Activated naive CD8-positive, alpha-beta T cell (primary cell): ENCODE measurements around the gene CENPN.

Experiments used
- H3K27ac Mint-ChIP-seq: one replicate; pipeline ENCODE4 v1.8.0; 2021; ENCODE audit warnings: mixed read lengths
- H3K27me3 Mint-ChIP-seq: one replicate; pipeline ENCODE4 v1.8.0; 2021; ENCODE audit warnings: mixed read lengths
- H3K36me3 Mint-ChIP-seq: one replicate; pipeline ENCODE4 v1.8.0; 2021; ENCODE audit warnings: mixed read lengths
- H3K4me1 Mint-ChIP-seq: one replicate; pipeline ENCODE4 v1.8.0; 2021; ENCODE audit warnings: low read depth, mixed read lengths
- H3K4me3 Mint-ChIP-seq: one replicate; pipeline ENCODE4 v1.8.0; 2021; ENCODE audit warnings: mild to moderate bottlenecking, mixed read lengths
- H3K9me3 Mint-ChIP-seq: one replicate; pipeline ENCODE4 v1.8.0; 2021; ENCODE audit warnings: low read depth, mixed read lengths

The CENPN gene, protein sequence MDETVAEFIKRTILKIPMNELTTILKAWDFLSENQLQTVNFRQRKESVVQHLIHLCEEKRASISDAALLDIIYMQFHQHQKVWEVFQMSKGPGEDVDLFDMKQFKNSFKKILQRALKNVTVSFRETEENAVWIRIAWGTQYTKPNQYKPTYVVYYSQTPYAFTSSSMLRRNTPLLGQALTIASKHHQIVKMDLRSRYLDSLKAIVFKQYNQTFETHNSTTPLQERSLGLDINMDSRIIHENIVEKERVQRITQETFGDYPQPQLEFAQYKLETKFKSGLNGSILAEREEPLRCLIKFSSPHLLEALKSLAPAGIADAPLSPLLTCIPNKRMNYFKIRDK

DNA sequence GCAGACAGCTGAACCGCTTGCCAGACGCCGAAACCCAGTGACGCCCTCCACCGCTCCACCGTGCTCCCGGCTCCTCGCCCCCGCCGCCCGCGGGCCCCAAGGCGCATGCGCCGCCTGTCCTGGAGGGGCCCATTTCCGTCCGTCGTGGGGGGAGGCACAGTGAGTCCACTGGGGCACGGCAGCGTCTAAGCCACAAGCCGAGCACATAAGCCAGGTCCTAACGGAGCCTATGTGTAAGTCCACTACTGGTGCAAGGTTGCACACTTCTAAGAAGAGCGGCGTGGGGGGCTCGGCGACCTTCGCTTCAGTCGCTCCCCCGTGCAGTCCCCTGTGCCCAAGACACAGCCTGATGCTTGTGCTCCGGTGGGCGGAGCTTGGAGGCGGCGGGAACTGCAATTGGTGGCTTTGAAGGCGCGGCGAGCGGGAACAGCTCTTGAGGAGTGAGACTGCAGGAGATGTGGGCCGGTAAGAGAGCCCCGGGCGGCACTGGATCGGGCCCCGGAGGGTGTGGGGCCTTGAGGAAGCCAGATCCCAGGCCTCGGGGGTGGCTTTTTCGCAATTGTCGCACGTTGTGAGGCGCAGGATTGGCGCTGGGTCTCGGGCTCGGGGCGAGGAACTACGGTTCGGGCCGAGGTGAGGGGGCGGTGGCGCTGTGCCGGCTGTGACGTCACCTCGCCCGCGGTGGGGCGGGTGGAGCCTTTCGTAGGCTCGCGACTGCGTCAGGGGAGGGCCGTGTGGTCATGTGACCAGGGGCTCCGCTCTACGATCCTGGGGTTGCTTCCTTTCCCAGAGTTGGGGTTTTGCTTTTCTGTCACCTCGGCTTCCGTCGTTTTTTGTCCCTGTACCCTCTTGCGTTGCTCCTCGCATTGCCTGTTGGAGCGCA lies at the start of gene CENPN, which contains the start of gene CMC2:
Gene CENPN (plus strand): TSS at position 402 of the 883 bp plus-strand sequence. CDS start 4,726 bp downstream, outside the sequence.
Gene CMC2 (minus strand): TSS at position 73 of the 883 bp plus-strand sequence. CDS start 9,491 bp downstream, outside the sequence.
- H3K27me3 Mint-ChIP-seq, result no peaks in the 10 kb centered on the region
- H3K27ac Mint-ChIP-seq, result peak within 1 kb of the TSS; percentile 100
- H3K36me3 Mint-ChIP-seq, result peaks cover 3% of the 10 kb centered on the region
- peaks cover 44% of the 10 kb centered on the region for H3K4me1 Mint-ChIP-seq
- H3K9me3 Mint-ChIP-seq, result no peaks in the 10 kb centered on the region
- peak within 1 kb of the TSS; percentile 99 for H3K4me3 Mint-ChIP-seq

DNA sequence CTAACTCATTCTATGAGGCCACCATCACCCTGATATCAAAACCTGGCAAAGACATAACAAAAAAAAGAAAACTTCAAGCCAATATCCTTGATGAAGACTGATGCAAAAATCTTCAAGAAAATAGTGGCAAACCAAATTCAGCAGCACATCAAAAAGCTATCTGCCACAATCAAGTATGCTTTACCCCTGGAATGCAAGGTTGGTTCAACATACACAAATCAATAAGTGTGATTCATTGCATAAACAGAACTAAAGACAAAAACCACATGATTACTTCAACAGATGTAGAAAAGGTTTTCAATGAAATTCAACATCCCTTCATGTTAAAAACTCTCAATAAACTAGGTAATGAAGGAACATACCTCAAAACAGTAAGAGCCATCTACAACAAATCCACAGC lies 48.7 kb upstream of the CENPN start:
- H3K4me1 Mint-ChIP-seq, result no peaks in the 10 kb centered on the region
- peaks cover 42% of the 10 kb centered on the region for H3K36me3 Mint-ChIP-seq
- H3K9me3 Mint-ChIP-seq, result peaks cover 43% of the 10 kb centered on the region
- no peak overlapping the region for H3K27ac Mint-ChIP-seq
- H3K4me3 Mint-ChIP-seq, result no peak overlapping the region
- no peaks in the 10 kb centered on the region for H3K27me3 Mint-ChIP-seq

DNA sequence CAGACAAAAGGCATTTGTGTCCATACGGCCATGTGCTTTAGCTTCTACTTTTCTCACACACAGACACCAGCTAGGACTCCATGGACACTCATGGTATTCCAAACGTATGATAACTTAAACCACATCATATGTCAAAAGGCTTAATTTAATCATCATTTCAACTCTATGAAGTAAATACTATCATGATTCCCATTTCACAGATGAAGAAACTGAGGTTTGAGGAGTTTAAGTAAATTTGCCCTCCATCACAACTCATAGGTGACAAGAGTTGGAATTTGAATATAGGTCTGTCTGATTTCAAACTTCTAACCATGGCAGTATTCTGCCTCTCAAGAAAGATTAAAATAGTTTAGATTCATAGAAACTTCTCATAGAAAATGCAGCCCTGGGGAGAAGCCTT lies 44.1 kb upstream of the CENPN start:
- Mint-ChIP-seq H3K27ac (no peak overlapping the region), H3K4me1 (no peaks in the 10 kb centered on the region), H3K36me3 (peaks cover 22% of the 10 kb centered on the region), H3K4me3 (no peak overlapping the region), H3K9me3 (peaks cover 19% of the 10 kb centered on the region), H3K27me3 (no peaks in the 10 kb centered on the region)

DNA sequence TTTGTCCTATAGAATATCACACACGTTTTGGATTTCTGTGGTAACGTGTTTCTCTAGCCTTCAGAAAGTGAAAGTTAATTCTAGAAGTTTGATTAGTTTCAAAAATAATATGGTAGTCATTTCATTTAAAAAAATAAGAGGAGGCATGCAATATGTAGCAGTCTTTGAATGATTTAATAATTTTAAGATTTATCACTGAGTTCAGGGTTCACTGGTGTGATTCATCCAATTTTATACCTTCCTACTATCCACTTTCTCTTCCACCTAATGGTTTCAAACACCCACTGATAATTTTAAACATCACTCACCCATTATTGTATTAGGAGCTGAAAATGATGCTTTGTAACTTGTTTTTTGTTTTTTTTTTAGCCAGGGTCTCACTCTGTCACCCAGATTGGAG lies 42.7 kb upstream of the CENPN start:
- Mint-ChIP-seq H3K4me3 (no peak overlapping the region), H3K36me3 (peaks cover 12% of the 10 kb centered on the region), H3K27me3 (no peaks in the 10 kb centered on the region), H3K4me1 (no peaks in the 10 kb centered on the region), H3K27ac (no peak overlapping the region), H3K9me3 (peaks cover 13% of the 10 kb centered on the region)

DNA sequence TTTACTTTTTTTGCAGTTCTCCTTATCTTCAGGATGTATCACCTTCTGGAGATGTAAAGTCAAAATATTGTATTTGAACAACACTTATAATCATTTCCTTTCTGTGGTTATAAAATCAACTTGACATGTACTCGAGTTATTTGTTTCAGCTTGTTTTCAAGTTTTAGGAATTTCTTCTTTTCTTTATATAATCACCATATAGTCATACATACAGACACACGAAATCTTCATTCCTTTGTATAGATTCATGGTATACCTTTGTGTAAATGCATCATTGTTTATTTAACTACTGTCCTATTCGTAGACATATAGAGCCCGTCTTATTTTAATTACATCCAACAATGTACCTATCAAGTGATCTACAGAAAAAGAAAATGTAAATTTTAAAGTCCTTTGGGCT lies 40.4 kb upstream of the CENPN start:
- H3K27ac Mint-ChIP-seq, result no peak overlapping the region
- H3K4me1 Mint-ChIP-seq, result no peaks in the 10 kb centered on the region
- no peaks in the 10 kb centered on the region for H3K27me3 Mint-ChIP-seq
- no peaks in the 10 kb centered on the region for H3K9me3 Mint-ChIP-seq
- peaks cover 3% of the 10 kb centered on the region for H3K36me3 Mint-ChIP-seq
- H3K4me3 Mint-ChIP-seq, result no peak overlapping the region

DNA sequence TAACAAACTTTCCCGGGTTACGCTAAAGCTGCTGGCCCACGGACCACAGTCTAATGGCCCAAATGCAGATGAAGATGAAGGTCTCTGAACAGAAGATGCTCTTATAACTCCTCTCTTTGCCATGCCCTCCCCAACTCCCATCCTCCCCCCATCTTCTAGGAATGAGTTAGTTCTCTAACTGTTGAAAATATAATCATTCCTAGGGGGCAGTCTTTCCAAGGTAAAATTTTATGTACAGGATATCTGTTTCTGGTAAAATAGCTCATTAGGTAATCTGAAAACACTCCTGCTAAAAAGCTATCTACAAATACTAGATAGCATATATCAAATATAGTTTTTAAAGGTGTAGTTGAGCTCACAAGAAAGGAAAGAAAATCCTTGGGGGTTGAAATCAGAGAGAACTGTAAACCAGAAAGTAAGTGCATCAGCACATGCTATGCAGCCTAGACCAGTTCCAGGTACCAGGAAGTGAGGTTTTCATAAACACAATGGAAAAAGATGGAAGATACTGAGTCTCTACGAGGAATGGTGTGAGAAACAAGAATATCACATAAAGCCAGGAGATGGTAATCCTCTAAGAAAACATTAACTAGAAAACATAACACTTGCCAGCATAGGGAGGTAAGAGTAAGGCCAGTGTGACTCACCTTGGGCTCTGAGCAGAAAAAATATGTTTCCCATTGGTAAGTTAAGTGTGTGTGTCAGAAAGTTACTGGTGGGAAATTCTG lies 38.5 kb upstream of the CENPN start:
- no peak overlapping the region for H3K27ac Mint-ChIP-seq
- no peaks in the 10 kb centered on the region for H3K9me3 Mint-ChIP-seq
- H3K4me3 Mint-ChIP-seq, result no peak overlapping the region
- peaks cover 3% of the 10 kb centered on the region for H3K36me3 Mint-ChIP-seq
- H3K27me3 Mint-ChIP-seq, result no peaks in the 10 kb centered on the region
- H3K4me1 Mint-ChIP-seq, result no peaks in the 10 kb centered on the region

DNA sequence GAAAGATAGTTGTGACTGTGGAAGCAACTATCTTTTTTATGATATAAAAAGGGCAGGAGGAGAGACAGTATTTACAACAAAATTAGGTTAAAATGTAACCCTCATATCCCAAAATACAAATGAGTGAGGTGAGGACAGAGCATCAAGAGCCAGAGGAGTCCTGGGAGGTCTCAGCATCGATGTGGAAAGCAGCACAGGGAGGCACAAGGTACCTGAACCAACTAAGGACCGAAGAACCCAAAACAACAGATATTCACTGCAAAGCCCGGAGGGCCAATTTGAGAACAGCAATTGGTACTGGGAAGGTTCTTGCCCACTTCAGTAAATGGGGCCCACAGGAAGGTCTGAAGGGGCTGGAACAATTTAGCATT lies 37.9 kb upstream of the CENPN start:
- Mint-ChIP-seq H3K36me3 (peaks cover 5% of the 10 kb centered on the region), H3K4me3 (no peak overlapping the region), H3K27ac (no peak overlapping the region), H3K9me3 (no peaks in the 10 kb centered on the region), H3K4me1 (no peaks in the 10 kb centered on the region), H3K27me3 (no peaks in the 10 kb centered on the region)

DNA sequence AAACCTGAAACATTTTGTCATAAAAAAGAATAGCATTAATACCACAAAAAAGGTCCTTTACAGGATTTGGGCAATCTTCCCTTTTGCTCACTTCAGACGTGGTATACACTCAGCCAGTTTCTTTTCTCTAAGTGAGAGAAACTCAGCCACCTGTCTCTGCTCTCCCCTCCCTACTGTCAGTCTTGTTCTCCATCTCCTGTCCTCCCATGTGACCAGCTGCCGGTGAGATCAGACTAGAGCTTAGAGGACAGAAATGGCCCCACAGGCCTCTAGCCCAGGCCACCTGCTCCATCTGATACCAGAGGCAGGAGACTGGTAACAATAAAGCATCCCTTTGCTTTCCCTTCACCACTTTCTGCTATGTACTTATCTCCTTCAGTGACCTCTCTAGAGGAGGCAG lies 35.2 kb upstream of the CENPN start:
- Mint-ChIP-seq H3K36me3 (peaks cover 11% of the 10 kb centered on the region), H3K27ac (no peak overlapping the region), H3K4me3 (no peak overlapping the region)

DNA sequence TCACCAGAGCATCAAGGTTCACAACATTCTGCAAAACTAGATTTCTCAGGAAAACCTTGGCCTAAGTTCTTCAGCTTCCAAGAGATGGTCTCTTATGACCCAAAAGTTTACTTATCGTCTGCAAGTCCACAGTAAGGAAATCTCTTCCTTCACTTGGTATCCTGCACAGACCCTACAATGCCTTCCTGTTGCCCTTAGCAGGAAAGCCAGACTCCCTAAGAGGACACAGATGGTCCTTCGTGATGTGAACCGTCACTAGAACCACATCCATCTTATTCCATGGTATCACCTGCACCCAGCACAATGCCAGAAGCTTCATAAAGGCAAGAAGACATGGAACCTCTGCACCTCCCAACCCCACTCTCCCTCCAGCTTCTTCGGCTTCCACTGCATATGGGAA lies 34.4 kb upstream of the CENPN start:
- no peaks in the 10 kb centered on the region for H3K4me1 Mint-ChIP-seq
- H3K4me3 Mint-ChIP-seq, result no peak overlapping the region
- H3K27ac Mint-ChIP-seq, result no peak overlapping the region
- no peaks in the 10 kb centered on the region for H3K9me3 Mint-ChIP-seq
- no peaks in the 10 kb centered on the region for H3K27me3 Mint-ChIP-seq
- H3K36me3 Mint-ChIP-seq, result peaks cover 13% of the 10 kb centered on the region

More for the DNA sequence above, 35.2 kb upstream of the CENPN start:
- no peaks in the 10 kb centered on the region for H3K4me1 Mint-ChIP-seq
- H3K27me3 Mint-ChIP-seq, result no peaks in the 10 kb centered on the region
- no peaks in the 10 kb centered on the region for H3K9me3 Mint-ChIP-seq

DNA sequence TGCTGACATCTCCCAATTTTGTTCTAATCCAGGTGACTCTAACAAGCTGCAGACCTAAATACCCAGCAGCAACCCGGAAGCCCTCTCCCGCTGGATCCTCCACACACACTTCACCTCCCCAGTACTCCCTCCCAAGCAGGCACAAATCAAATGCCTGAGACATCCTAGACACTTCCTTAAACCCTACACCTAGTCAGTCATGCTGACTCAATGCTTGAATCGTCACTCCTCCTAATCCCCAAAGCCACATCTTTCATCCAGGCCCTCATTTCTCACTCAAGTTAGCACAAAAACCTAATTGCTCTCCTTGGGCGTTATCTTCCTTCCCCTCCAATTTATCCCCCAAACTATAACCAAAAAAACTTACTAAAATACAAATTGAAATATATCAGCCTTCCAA lies 33.0 kb upstream of the CENPN start:
- no peak overlapping the region for H3K27ac Mint-ChIP-seq
- H3K36me3 Mint-ChIP-seq, result peaks cover 16% of the 10 kb centered on the region
- no peaks in the 10 kb centered on the region for H3K9me3 Mint-ChIP-seq
- H3K4me3 Mint-ChIP-seq, result no peak overlapping the region
- no peaks in the 10 kb centered on the region for H3K27me3 Mint-ChIP-seq
- H3K4me1 Mint-ChIP-seq, result no peaks in the 10 kb centered on the region

DNA sequence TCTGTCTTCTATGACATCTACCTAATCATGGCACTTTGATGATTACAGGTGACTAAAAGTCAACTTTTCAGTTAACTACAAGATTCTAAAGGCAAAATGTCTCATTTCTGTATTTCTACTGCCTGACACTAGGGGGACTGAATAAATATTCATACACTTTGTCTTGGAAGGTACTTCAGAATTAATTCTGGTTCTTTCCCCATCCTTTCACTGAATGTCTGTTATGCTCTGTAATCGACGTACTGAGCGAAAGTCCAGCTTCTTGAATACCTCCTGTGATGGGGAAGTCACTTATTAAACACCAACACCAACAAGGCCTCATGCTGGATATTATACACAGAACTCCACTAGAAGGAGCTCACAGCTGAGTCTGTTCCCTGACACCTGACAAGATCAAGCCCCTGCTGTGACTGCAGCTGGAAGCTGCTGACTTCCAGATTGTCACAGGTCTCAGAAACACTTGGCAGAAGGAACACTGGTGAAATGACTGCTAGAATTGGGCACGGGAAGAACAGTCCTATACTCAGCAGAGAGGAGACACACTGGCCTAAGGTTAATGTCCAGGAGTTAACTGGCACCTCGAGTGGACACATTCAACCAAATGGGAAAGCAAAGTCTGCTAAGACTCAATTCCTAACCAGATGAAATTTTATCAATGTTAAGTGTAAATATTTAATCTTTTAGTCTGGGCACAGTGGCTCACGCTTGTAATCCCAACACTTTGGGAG lies 32.2 kb upstream of the CENPN start:
- H3K4me1 Mint-ChIP-seq, result no peaks in the 10 kb centered on the region
- no peak overlapping the region for H3K4me3 Mint-ChIP-seq
- no peaks in the 10 kb centered on the region for H3K27me3 Mint-ChIP-seq
- H3K9me3 Mint-ChIP-seq, result no peaks in the 10 kb centered on the region
- no peak overlapping the region for H3K27ac Mint-ChIP-seq
- H3K36me3 Mint-ChIP-seq, result peaks cover 20% of the 10 kb centered on the region

DNA sequence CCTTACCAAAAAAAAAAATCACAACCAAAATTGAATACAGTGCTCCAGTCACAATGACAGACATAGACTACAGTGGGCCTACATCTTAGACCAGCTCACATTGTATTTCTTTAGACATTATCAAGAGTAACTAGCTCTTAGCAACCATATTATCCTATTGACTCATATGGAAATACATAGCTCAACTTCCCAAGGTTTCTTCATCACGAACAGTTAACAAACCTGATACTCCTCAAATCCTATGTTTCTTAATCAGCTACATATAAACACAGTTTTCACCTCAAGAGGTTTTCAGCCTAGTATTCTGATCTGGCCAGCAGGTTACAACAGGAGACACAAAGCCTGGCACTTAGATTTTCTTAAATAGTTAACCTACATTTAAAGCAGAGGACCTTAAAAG lies 30.1 kb upstream of the CENPN start:
- Mint-ChIP-seq H3K36me3 (peaks cover 17% of the 10 kb centered on the region), H3K27me3 (no peaks in the 10 kb centered on the region), H3K4me1 (peaks cover 2% of the 10 kb centered on the region), H3K27ac (no peak overlapping the region), H3K9me3 (no peaks in the 10 kb centered on the region), H3K4me3 (no peak overlapping the region)

DNA sequence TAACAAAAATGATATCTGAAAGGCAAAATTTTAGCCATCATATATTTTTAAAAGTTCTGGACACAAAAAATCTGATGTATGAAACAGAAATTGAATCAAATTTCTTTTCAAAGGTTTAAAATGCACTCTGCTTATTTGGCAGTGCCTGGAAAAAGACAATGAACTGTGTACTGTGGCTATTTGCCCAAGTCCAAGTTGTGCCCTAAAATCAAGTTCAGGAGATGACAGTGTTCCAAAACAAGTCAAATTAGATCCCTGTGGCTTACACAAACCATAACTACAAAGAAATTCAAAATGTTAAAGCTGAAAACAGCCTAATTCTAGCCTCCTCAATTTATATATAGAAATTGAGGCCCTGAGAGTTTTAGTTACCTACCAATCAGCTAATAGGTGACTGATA lies 25.9 kb upstream of the CENPN start:
- Mint-ChIP-seq H3K4me3 (no peak overlapping the region), H3K27me3 (no peaks in the 10 kb centered on the region), H3K4me1 (peaks cover 10% of the 10 kb centered on the region), H3K36me3 (peaks cover 16% of the 10 kb centered on the region), H3K9me3 (no peaks in the 10 kb centered on the region), H3K27ac (no peak overlapping the region)

DNA sequence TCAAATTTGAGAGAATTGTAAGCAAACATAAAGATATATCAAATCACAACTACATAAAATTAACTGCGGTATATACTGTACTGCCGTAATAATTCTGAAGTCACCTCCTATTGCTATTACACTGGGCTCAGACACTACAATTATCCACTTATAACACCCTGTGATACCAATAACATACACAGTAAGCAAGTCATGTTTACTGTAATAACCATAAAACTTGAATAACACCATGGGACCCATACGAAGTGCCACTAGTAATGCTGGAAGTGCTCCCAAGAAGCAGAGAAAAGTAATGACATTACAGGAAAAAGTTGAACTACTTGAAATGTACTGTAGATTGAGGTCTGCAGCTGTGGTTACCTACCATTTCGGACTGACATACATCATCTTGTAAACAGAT lies 24.4 kb upstream of the CENPN start:
- peaks cover 12% of the 10 kb centered on the region for H3K36me3 Mint-ChIP-seq

More for the DNA sequence above, 24.4 kb upstream of the CENPN start:
- no peak overlapping the region for H3K27ac Mint-ChIP-seq
- H3K9me3 Mint-ChIP-seq, result no peaks in the 10 kb centered on the region
- H3K4me1 Mint-ChIP-seq, result peaks cover 21% of the 10 kb centered on the region
- H3K4me3 Mint-ChIP-seq, result no peak overlapping the region
- H3K27me3 Mint-ChIP-seq, result no peaks in the 10 kb centered on the region
